HEK293 (cell line): Measurements from ENCODE around the gene MASP1.

Experiments used
- CTCF ChIA-PET: fragments of 350-600 bp; formaldehyde crosslinking; extraction: SDS; loops from one replicate; lab custom pipeline; 2021; ENCODE audit warnings: antibody characterized with exemption; lab: Yijun Ruan, JAX
- POLR2A ChIA-PET: fragments of 300-600 bp; formaldehyde crosslinking; extraction: SDS; loops from one replicate; lab custom pipeline; 2020; ENCODE audit warnings: antibody characterized with exemption, inconsistent platforms; lab: Yijun Ruan, JAX
- H3K27ac ChIP-seq: fragments of 200-500 bp; sonication (Bioruptor generic); 2 replicates; pipeline ENCODE4 v1.5.1; 2014; ENCODE audit warnings: low read depth, low read length, control low read depth, inconsistent platforms; ENCODE audit errors: extremely low read depth
- H3K36me3 ChIP-seq, 2 experiments: fragments of 200-500 bp in 1 of 2; sonication (Bioruptor generic) in 1 of 2; 1 replicate in 1 of 2; 2 replicates in 1 of 2; pipeline ENCODE4 v1.5.1; 2014 to 2017; ENCODE audit warnings: inconsistent platforms in 2 of 2, low read length in 2 of 2; ENCODE audit not compliant: control insufficient read depth in 2 of 2, insufficient read depth in 1 of 2
- H3K4me1 ChIP-seq: fragments of 200-500 bp; sonication (Bioruptor generic); 2 replicates; pipeline ENCODE4 v1.5.1; 2014; ENCODE audit warnings: mild to moderate bottlenecking, low read length, inconsistent platforms; ENCODE audit not compliant: control insufficient read depth, insufficient read depth
- H3K4me3 ChIP-seq: 2 replicates; pipeline ENCODE4 v1.5.1; 2011; ENCODE audit warnings: low read depth, mild to moderate bottlenecking, control low read depth, low read length, moderate library complexity
- H3K9me3 ChIP-seq: fragments of 200-500 bp; sonication (Bioruptor generic); 2 replicates; pipeline ENCODE4 v1.5.1; 2014; ENCODE audit warnings: low read depth, low read length, inconsistent platforms; ENCODE audit not compliant: control insufficient read depth, insufficient read depth
- AEBP2 ChIP-seq: fragments of 450-650 bp; formaldehyde crosslinking; IDR thresholded peaks from 2 replicates; pipeline ENCODE4 v1.5.1; 2016; ENCODE audit warnings: missing biosample characterization, missing genetic modification characterization, borderline replicate concordance
- EGR2 ChIP-seq: fragments of 450-650 bp; formaldehyde crosslinking; IDR thresholded peaks from 2 replicates; pipeline ENCODE4 v1.5.1; 2016; ENCODE audit warnings: low read depth, missing biosample characterization, missing genetic modification characterization
- GLI2 ChIP-seq: fragments of 450-650 bp; formaldehyde crosslinking; IDR thresholded peaks from 2 replicates; pipeline ENCODE4; 2017; ENCODE audit warnings: missing biosample characterization, missing genetic modification characterization, low read depth, borderline replicate concordance
- HIC1 ChIP-seq: fragments of 450-650 bp; formaldehyde crosslinking; IDR thresholded peaks from 2 replicates; pipeline ENCODE4 v1.5.1; 2016; ENCODE audit warnings: missing biosample characterization, missing genetic modification characterization
- HOXC10 ChIP-seq: sonication (generic); formaldehyde crosslinking; IDR thresholded peaks from 2 replicates; pipeline ENCODE4 v1.8.1; 2023; ENCODE audit warnings: mild to moderate bottlenecking, missing genetic modification reagents
- KLF1 ChIP-seq: fragments of 450-650 bp; formaldehyde crosslinking; IDR thresholded peaks from 2 replicates; pipeline ENCODE4 v1.5.1; 2016; ENCODE audit warnings: missing biosample characterization, missing genetic modification characterization
- KLF10 ChIP-seq: fragments of 450-650 bp; IDR thresholded peaks from 2 replicates; pipeline ENCODE4 v1.5.1; 2018; ENCODE audit warnings: missing biosample characterization, mild to moderate bottlenecking, missing genetic modification characterization
- KLF9 ChIP-seq: fragments of 450-650 bp; formaldehyde crosslinking; IDR thresholded peaks from 2 replicates; pipeline ENCODE4 v1.5.1; 2016; ENCODE audit warnings: missing biosample characterization, missing genetic modification characterization, low read depth
- PATZ1 ChIP-seq: fragments of 450-650 bp; formaldehyde crosslinking; IDR thresholded peaks from 2 replicates; pipeline ENCODE4 v1.5.1; 2016; ENCODE audit warnings: missing biosample characterization, missing genetic modification characterization
- WT1 ChIP-seq: fragments of 450-650 bp; formaldehyde crosslinking; IDR thresholded peaks from 2 replicates; pipeline ENCODE4 v1.5.1; 2016; ENCODE audit warnings: missing biosample characterization, missing genetic modification characterization
- YY2 ChIP-seq: fragments of 450-650 bp; formaldehyde crosslinking; IDR thresholded peaks from 2 replicates; pipeline ENCODE4 v1.5.1; 2016; ENCODE audit warnings: missing biosample characterization, missing genetic modification characterization
- ZBTB21 ChIP-seq: fragments of 450-650 bp; formaldehyde crosslinking; IDR thresholded peaks from 2 replicates; pipeline ENCODE4 v1.5.1; 2017; ENCODE audit warnings: missing biosample characterization, missing genetic modification characterization
- ZBTB6 ChIP-seq: fragments of 450-650 bp; formaldehyde crosslinking; IDR thresholded peaks from 2 replicates; pipeline ENCODE4 v1.5.1; 2017; ENCODE audit warnings: missing biosample characterization, missing genetic modification characterization
- ZFP37 ChIP-seq: fragments of 450-650 bp; formaldehyde crosslinking; IDR thresholded peaks from 2 replicates; pipeline ENCODE4 v1.5.1; 2016; ENCODE audit warnings: missing biosample characterization, missing genetic modification characterization
- ZNF10 ChIP-seq: fragments of 450-650 bp; formaldehyde crosslinking; IDR thresholded peaks from 2 replicates; pipeline ENCODE4 v1.5.1; 2017; ENCODE audit warnings: missing biosample characterization, missing genetic modification characterization
- ZNF155 ChIP-seq: fragments of 450-650 bp; formaldehyde crosslinking; IDR thresholded peaks from 2 replicates; pipeline ENCODE4 v1.5.1; 2016; ENCODE audit warnings: missing biosample characterization, missing genetic modification characterization
- ZNF24 ChIP-seq: fragments of 450-650 bp; formaldehyde crosslinking; IDR thresholded peaks from 2 replicates; pipeline ENCODE4 v1.5.1; 2016; ENCODE audit warnings: missing biosample characterization, missing genetic modification characterization
- ZNF350 ChIP-seq: fragments of 450-650 bp; formaldehyde crosslinking; IDR thresholded peaks from 2 replicates; pipeline ENCODE4 v1.5.0; 2017; ENCODE audit warnings: missing biosample characterization, mild to moderate bottlenecking, missing genetic modification characterization
- ZNF362 ChIP-seq: fragments of 450-650 bp; formaldehyde crosslinking; IDR thresholded peaks from 2 replicates; pipeline ENCODE4 v1.5.1; 2016; ENCODE audit warnings: missing biosample characterization, missing genetic modification characterization
- ZNF416 ChIP-seq: fragments of 450-650 bp; formaldehyde crosslinking; IDR thresholded peaks from 2 replicates; pipeline ENCODE4 v1.5.1; 2016; ENCODE audit warnings: missing biosample characterization, missing genetic modification characterization
- ZNF426 ChIP-seq: fragments of 450-650 bp; formaldehyde crosslinking; IDR thresholded peaks from 2 replicates; pipeline ENCODE4 v1.5.1; 2017; ENCODE audit warnings: missing biosample characterization, missing genetic modification characterization, mild to moderate bottlenecking, inconsistent platforms, moderate library complexity
- ZNF449 ChIP-seq: fragments of 450-650 bp; formaldehyde crosslinking; IDR thresholded peaks from 2 replicates; pipeline ENCODE4 v1.5.1; 2017; ENCODE audit warnings: missing biosample characterization, mild to moderate bottlenecking, missing genetic modification characterization, moderate library complexity
- ZNF585B ChIP-seq: fragments of 450-650 bp; formaldehyde crosslinking; IDR thresholded peaks from 2 replicates; pipeline ENCODE4 v1.5.1; 2016; ENCODE audit warnings: missing biosample characterization, missing genetic modification characterization
- ZNF600 ChIP-seq: fragments of 450-650 bp; formaldehyde crosslinking; IDR thresholded peaks from 2 replicates; pipeline ENCODE4 v1.5.1; 2016; ENCODE audit warnings: missing biosample characterization, missing genetic modification characterization
- ZNF624 ChIP-seq: fragments of 450-650 bp; formaldehyde crosslinking; IDR thresholded peaks from 2 replicates; pipeline ENCODE4 v1.5.1; 2017; ENCODE audit warnings: missing biosample characterization, missing genetic modification characterization
- ZNF777 ChIP-seq: fragments of 450-650 bp; formaldehyde crosslinking; IDR thresholded peaks from 2 replicates; pipeline ENCODE4 v1.5.1; 2017; ENCODE audit warnings: missing biosample characterization, missing genetic modification characterization, borderline replicate concordance
- ZNF837 ChIP-seq: fragments of 450-650 bp; formaldehyde crosslinking; IDR thresholded peaks from 2 replicates; pipeline ENCODE4 v1.5.1; 2016; ENCODE audit warnings: missing biosample characterization, missing genetic modification characterization
- ZNF843 ChIP-seq: fragments of 450-650 bp; formaldehyde crosslinking; IDR thresholded peaks from 2 replicates; pipeline ENCODE4 v1.5.1; 2016; ENCODE audit warnings: missing biosample characterization, missing genetic modification characterization
- ZSCAN23 ChIP-seq: fragments of 450-650 bp; formaldehyde crosslinking; IDR thresholded peaks from 2 replicates; pipeline ENCODE4 v1.5.1; 2016; ENCODE audit warnings: missing biosample characterization, missing genetic modification characterization

MASP1 gene

GRCh38 chr3:187215460-187215859 lies 76.1 kb downstream of the MASP1 start:
- no peak for TF ChIP-seq ZBTB6 (tag by site-specific recombination)
- TF ChIP-seq AEBP2 (tag by site-specific recombination) = no peak
- no peak for TF ChIP-seq HIC1 (tag by site-specific recombination)
- TF ChIP-seq ZNF600 (tag by site-specific recombination) = no peak
- TF ChIP-seq ZNF362 = no peak
- TF ChIP-seq WT1 (tag by site-specific recombination) = no peak
- no peak for TF ChIP-seq ZNF624
- TF ChIP-seq ZNF24 (tag by site-specific recombination) = no peak
- no peak for TF ChIP-seq KLF1 (tag by site-specific recombination)
- no peak for TF ChIP-seq ZNF837 (tag by site-specific recombination)
- no peak for TF ChIP-seq ZNF449 (tag by site-specific recombination)
- no peak for TF ChIP-seq KLF9 (tag by site-specific recombination)
- no peak for TF ChIP-seq ZNF777
- no peak for TF ChIP-seq ZNF426 (tag by site-specific recombination)
- no peak for TF ChIP-seq PATZ1 (tag by site-specific recombination)
- TF ChIP-seq, all 188 proteins: peak for 0
- Histone ChIP-seq H3K4me3 (no peak overlapping the region), H3K9me3 (no peaks in the 10 kb centered on the region), H3K27ac (no peak overlapping the region), H3K4me1 (no peaks in the 10 kb centered on the region), H3K36me3 (no peaks in the 10 kb centered on the region)
- CTCF ChIA-PET = interaction anchor here (0.7 to 2.3 kb wide), 3 partner anchors 464 to 1273 kb away, joined by 3 to 7 read pairs (median 3); no protein-coding TSS in a partner anchor
- POLR2A ChIA-PET = no interaction called here

GRCh38 chr3:187213616-187214015 lies 77.9 kb downstream of the MASP1 start:
- H3K27ac ChIP-seq = no peak overlapping the region
- POLR2A ChIA-PET = no interaction called here
- CTCF ChIA-PET = interaction anchor here (0.7 to 2.3 kb wide), 2 partner anchors 62 to 466 kb away, joined by 3 to 7 read pairs; no protein-coding TSS in a partner anchor
- no peak for TF ChIP-seq YY2 (tag by site-specific recombination)
- TF ChIP-seq ZNF416 (tag by site-specific recombination) = no peak
- no peak for TF ChIP-seq ZNF843 (tag by site-specific recombination)
- TF ChIP-seq KLF10 = no peak
- TF ChIP-seq ZNF10 (tag by site-specific recombination) = no peak
- no peak for TF ChIP-seq GLI2 (tag by site-specific recombination)
- TF ChIP-seq ZBTB21 = no peak
- no peak for TF ChIP-seq HOXC10 (CRISPR knock-in tag)
- TF ChIP-seq EGR2 (tag by site-specific recombination) = no peak
- TF ChIP-seq ZNF155 = no peak
- TF ChIP-seq ZFP37 (tag by site-specific recombination) = no peak
- TF ChIP-seq ZNF350 (tag by site-specific recombination) = no peak
- no peak for TF ChIP-seq ZSCAN23 (tag by site-specific recombination)
- TF ChIP-seq ZNF585B (tag by site-specific recombination) = no peak

More at GRCh38 chr3:187213616-187214015, 77.9 kb downstream of the MASP1 start:
- H3K4me3 ChIP-seq = no peak overlapping the region
- H3K36me3 ChIP-seq = no peaks in the 10 kb centered on the region
- H3K9me3 ChIP-seq = no peaks in the 10 kb centered on the region
- H3K4me1 ChIP-seq = no peaks in the 10 kb centered on the region
